ENCODE data around the gene RUSC2.

Gene RUSC2

GRCh38 chr9:35517552-35518224 is 27.8 kb downstream of the RUSC2 start:
- DNase-seq (ENCODE audit: low read depth) = no peak
- no peak for TF ChIP-seq CTCF (conservative IDR thresholded peaks at IDR 0.05; ENCODE audit: low read length)
- H3K4me3 ChIP-seq (ENCODE audit: low read length) = no peak overlapping the region

- DNase-seq (ENCODE audit: low read depth) = peak; percentile 99
- no peak for TF ChIP-seq CTCF (conservative IDR thresholded peaks at IDR 0.05; ENCODE audit: low read length)
- H3K4me3 ChIP-seq (ENCODE audit: low read length) = no peak overlapping the region
Measured at GRCh38 chr9:35518225-35518821, 28.4 kb downstream of the RUSC2 start.

- H3K4me3 ChIP-seq (ENCODE audit: low read length) = no peak overlapping the region
- DNase-seq (ENCODE audit: low read depth) = peak; percentile 66
- no peak for TF ChIP-seq CTCF (conservative IDR thresholded peaks at IDR 0.05; ENCODE audit: low read length)
Measured at GRCh38 chr9:35518981-35519679, 29.2 kb downstream of the RUSC2 start.

- no peak for TF ChIP-seq CTCF (conservative IDR thresholded peaks at IDR 0.05; ENCODE audit: low read length)
- DNase-seq (ENCODE audit: low read depth) = no peak
- no peak overlapping the region for H3K4me3 ChIP-seq (ENCODE audit: low read length)
Measured at GRCh38 chr9:35519692-35520363, 29.9 kb downstream of the RUSC2 start.

- no peak overlapping the region; the same call in 1 of the 2 replicates for H3K4me3 ChIP-seq (ENCODE audit: low read length)
- no peak for DNase-seq (ENCODE audit: low read depth)
- TF ChIP-seq CTCF (conservative IDR thresholded peaks at IDR 0.05; ENCODE audit: low read length) = no peak
Measured at GRCh38 chr9:35520364-35520710, 30.4 kb downstream of the RUSC2 start.

- DNase-seq (ENCODE audit: low read depth) = peak; percentile 85
- H3K4me3 ChIP-seq (ENCODE audit: low read length) = no peak overlapping the region
- TF ChIP-seq CTCF (conservative IDR thresholded peaks at IDR 0.05; ENCODE audit: low read length) = no peak
Measured at GRCh38 chr9:35521708-35522107, 31.8 kb downstream of the RUSC2 start.

All from AG10803 (cell line).